SH-SY5Y (cell line): ENCODE data around the gene MCOLN2.

Experiments
- GATA2 ChIP-seq: IDR thresholded peaks from 2 replicates; pipeline ENCODE4 v1.6.1; 2011; ENCODE audit warnings: mild to moderate bottlenecking, low read depth, low read length
- GATA3 ChIP-seq: IDR thresholded peaks from 2 replicates; pipeline ENCODE4 v1.6.1; 2011; ENCODE audit warnings: low read depth, mild to moderate bottlenecking, low read length, moderate library complexity

DNA sequence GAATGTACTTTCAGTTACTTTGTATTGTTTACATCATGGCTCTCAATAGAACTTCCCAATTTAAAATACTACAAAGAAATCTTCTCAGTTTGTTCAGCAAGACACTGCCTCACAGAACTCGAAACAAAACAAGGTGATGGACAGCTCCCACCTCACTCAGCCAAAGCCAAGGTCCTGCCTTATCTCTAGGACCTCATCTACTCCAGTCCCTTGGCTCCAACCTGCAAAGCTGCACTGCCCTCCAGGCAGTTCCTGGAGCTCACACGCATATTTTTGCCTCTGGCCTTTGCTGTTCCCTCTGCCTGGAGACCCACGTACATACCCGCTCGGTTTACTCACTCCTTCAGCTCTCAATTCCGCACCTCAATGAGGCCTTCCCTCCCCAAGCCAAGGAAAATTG is 40.3 kb downstream of the MCOLN2 start:
- TF ChIP-seq GATA2 = no peak
- TF ChIP-seq GATA3 = no peak
